GM23338 (cell line): ENCODE data around the gene NFATC3. TPM values are rescaled to one million over a fixed set of nuclear protein-coding genes. Genes with fewer than 3 reads are reported as not detected.

Experiments
- ATAC-seq: fragments of 200-7000 bp; cut with Tn5 transposase; 3 replicates; pipeline ENCODE4 v1.9.1; 2020
- DNase-seq: peaks from one replicate; pipeline ENCODE4 v3.0.0-alpha.2; 2015; ENCODE audit warnings: low spot score
- H2AFZ ChIP-seq: fragments of 200-600 bp; sonication (generic); 2 replicates; pipeline ENCODE4 v1.8.0; 2016; ENCODE audit warnings: antibody characterized with exemption, mild to moderate bottlenecking, moderate library complexity
- H3F3A ChIP-seq: fragments of 200-600 bp; sonication (generic); replicated peaks from 2 replicates; pipeline ENCODE4 v1.8.0; 2017; ENCODE audit warnings: antibody characterized with exemption, mixed run types, low read depth
- H3K27ac ChIP-seq: fragments of 200-600 bp; sonication (generic); 2 replicates; pipeline ENCODE4 v1.6.1; 2016; ENCODE audit warnings: low read depth
- H3K27me3 ChIP-seq: fragments of 200-600 bp; sonication (generic); 2 replicates; pipeline ENCODE4 v1.8.0; 2016; ENCODE audit warnings: mild to moderate bottlenecking, mixed run types, moderate library complexity; ENCODE audit not compliant: insufficient read depth
- H3K36me3 ChIP-seq: fragments of 200-600 bp; sonication (generic); 2 replicates; pipeline ENCODE4 v1.8.0; 2016; ENCODE audit warnings: mild to moderate bottlenecking; ENCODE audit not compliant: insufficient read depth
- H3K4me1 ChIP-seq: fragments of 200-600 bp; sonication (generic); 2 replicates; pipeline ENCODE4 v1.8.0; 2016; ENCODE audit warnings: mild to moderate bottlenecking, moderate library complexity; ENCODE audit not compliant: insufficient read depth
- H3K4me2 ChIP-seq: fragments of 200-600 bp; sonication (generic); 2 replicates; pipeline ENCODE4 v1.7.1; 2017; ENCODE audit warnings: mixed run types
- H3K4me3 ChIP-seq: fragments of 200-600 bp; sonication (generic); 2 replicates; pipeline ENCODE4 v1.6.1; 2016; ENCODE audit warnings: mixed run types
- H3K79me2 ChIP-seq: fragments of 200-600 bp; sonication (generic); replicated peaks from 2 replicates; pipeline ENCODE4 v1.8.0; 2017; ENCODE audit warnings: mild to moderate bottlenecking; ENCODE audit not compliant: insufficient read depth
- H3K9me2 ChIP-seq: fragments of 200-600 bp; sonication (generic); 2 replicates; pipeline ENCODE4 v1.8.0; 2017; ENCODE audit not compliant: insufficient read depth
- H4K20me1 ChIP-seq: fragments of 200-600 bp; sonication (generic); replicated peaks from 2 replicates; pipeline ENCODE4 v1.8.0; 2017; ENCODE audit warnings: mild to moderate bottlenecking; ENCODE audit not compliant: insufficient read depth
- H3K27ac Mint-ChIP-seq: 2 replicates; pipeline ENCODE4 v1.8.0; 2020; ENCODE audit warnings: inconsistent platforms, mild to moderate bottlenecking, moderate library complexity, mixed read lengths
- H3K27me3 Mint-ChIP-seq: 3 replicates; pipeline ENCODE4 v1.8.0; 2022; ENCODE audit warnings: low read depth, mild to moderate bottlenecking, moderate library complexity, mixed read lengths, inconsistent platforms; ENCODE audit not compliant: insufficient read depth, poor library complexity
- H3K36me3 Mint-ChIP-seq: 3 replicates; pipeline ENCODE4 v1.8.0; 2021; ENCODE audit warnings: low read depth, mild to moderate bottlenecking, inconsistent platforms, moderate library complexity, mixed read lengths
- H3K4me1 Mint-ChIP-seq: 3 replicates; pipeline ENCODE4 v1.8.0; 2020; ENCODE audit warnings: mild to moderate bottlenecking, inconsistent platforms, mixed read lengths
- H3K4me3 Mint-ChIP-seq: 3 replicates; pipeline ENCODE4 v1.8.0; 2021; ENCODE audit warnings: moderate library complexity, mild to moderate bottlenecking, inconsistent platforms, mixed read lengths
- H3K9me3 Mint-ChIP-seq: 3 replicates; pipeline ENCODE4 v1.8.0; 2020; ENCODE audit warnings: moderate library complexity, mild to moderate bottlenecking, inconsistent platforms, mixed read lengths
- CREB1 ChIP-seq: fragments of 250-450 bp; sonication (Bioruptor Pico); IDR thresholded peaks from 2 replicates; pipeline ENCODE4 v1.5.0; 2020; ENCODE audit warnings: low read depth, mild to moderate bottlenecking, moderate library complexity
- CTCF ChIP-seq, 2 experiments: fragments of 200-600 bp in 1 of 2; sonication (generic) in 1 of 2; conservative IDR thresholded peaks; 2 replicates each; pipeline versions ENCODE4 v1.5.1 to v1.6.1; 2016 to 2017; ENCODE audit warnings: antibody characterized with exemption in 2 of 2, low read depth in 2 of 2, mild to moderate bottlenecking in 2 of 2, moderate library complexity in 1 of 2
- EZH2 ChIP-seq: fragments of 200-600 bp; sonication (generic); IDR thresholded peaks from one replicate; pipeline ENCODE4 v1.8.0; 2017; ENCODE audit warnings: antibody characterized with exemption, mild to moderate bottlenecking, low read depth; ENCODE audit not compliant: unreplicated experiment
- EZH2phosphoT487 ChIP-seq: fragments of 200-600 bp; sonication (generic); IDR thresholded peaks from one replicate; pipeline ENCODE4 v1.8.1; 2018; ENCODE audit warnings: antibody characterized with exemption; ENCODE audit not compliant: unreplicated experiment
- JUNB ChIP-seq: IDR thresholded peaks from one replicate; pipeline ENCODE4 v1.6.1; 2016; ENCODE audit warnings: antibody characterized with exemption; ENCODE audit not compliant: unreplicated experiment
- NANOG ChIP-seq: IDR thresholded peaks from 2 replicates; pipeline ENCODE4 v1.6.1; 2016; ENCODE audit warnings: antibody characterized with exemption, borderline replicate concordance
- POLR2AphosphoS5 ChIP-seq: IDR thresholded peaks from 2 replicates; pipeline ENCODE4 v1.6.1; 2016; ENCODE audit warnings: antibody characterized with exemption, low read depth
- REST ChIP-seq: IDR thresholded peaks from one replicate; pipeline ENCODE4 v1.6.1; 2018; ENCODE audit warnings: antibody characterized with exemption; ENCODE audit not compliant: unreplicated experiment
- ZNF114 ChIP-seq: fragments of 250-450 bp; sonication (Bioruptor Pico); IDR thresholded peaks from 2 replicates; pipeline ENCODE4 v1.5.0; 2020; ENCODE audit warnings: mild to moderate bottlenecking, moderate library complexity
- ZNF331 ChIP-seq: fragments of 250-450 bp; sonication (Bioruptor Pico); IDR thresholded peaks from 2 replicates; pipeline ENCODE4 v1.5.0; 2020; ENCODE audit warnings: low read depth, mild to moderate bottlenecking, moderate library complexity
- polyA plus RNA-seq: library from polyadenylated mRNA; unstranded; fragments of >200 nt; fragmentation: Nextera tagmentation; extraction: Ambion mirVana; gene quantifications from 2 replicates; pipeline ENCODE4 v1.2.1, GENCODE V29; 2016
- total RNA-seq: library from RNA; depleted of rRNA; stranded (reverse); fragments of >200 nt; shearing (Covaris generic); gene quantifications from 2 replicates; pipeline ENCODE4 v1.2.3, GENCODE V29; 2014
- TF ChIP-seq, protein P1 (sequence below): IDR thresholded peaks from 2 replicates; pipeline ENCODE4 v1.6.1; 2016; ENCODE audit warnings: antibody characterized with exemption

NFATC3 gene
- total and polyA plus RNA-seq, 2 experiments from 2014 or later = 9.2 to 40.9 TPM

DNA sequence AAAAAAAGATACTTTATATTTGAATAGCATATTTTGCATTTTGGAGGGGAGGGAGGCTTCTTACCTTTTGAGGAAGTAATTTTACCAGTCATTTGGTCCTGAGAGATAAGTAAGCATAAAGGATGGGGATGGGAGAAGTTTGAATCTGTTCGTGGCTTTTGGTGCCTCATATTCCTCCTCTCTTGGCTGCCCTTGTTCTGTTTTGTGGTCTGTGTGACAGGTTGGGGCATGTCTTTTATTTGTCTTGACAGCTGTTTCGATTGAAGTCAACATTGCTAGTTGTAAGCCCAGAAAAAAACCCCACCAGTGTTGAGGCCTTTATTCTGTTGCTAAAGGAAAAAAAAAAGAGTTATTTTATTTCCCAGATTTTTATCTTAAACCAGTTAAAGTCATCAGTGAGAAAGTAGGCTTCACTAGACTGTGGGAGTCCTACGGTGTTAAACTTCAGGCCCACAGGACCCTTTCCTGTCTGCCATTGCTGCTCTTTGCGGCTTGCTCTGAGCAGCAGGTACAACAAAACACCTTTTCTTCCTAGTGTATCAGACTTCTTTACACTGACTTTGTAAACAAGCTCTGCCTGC, 190.5 kb downstream of the NFATC3 start (continued):
- TF ChIP-seq ZNF114 (CRISPR knock-in tag) (no peak), REST (no peak), POLR2AphosphoS5 (no peak), CTCF (conservative IDR thresholded peaks at IDR 0.05; ENCODE audit: low read depth in 2 of 2) (no peak), ZNF331 (CRISPR knock-in tag) (no peak), JUNB (no peak), NANOG (no peak), EZH2phosphoT487 (no peak), EZH2 (no peak)
- TF ChIP-seq, protein P1, sequence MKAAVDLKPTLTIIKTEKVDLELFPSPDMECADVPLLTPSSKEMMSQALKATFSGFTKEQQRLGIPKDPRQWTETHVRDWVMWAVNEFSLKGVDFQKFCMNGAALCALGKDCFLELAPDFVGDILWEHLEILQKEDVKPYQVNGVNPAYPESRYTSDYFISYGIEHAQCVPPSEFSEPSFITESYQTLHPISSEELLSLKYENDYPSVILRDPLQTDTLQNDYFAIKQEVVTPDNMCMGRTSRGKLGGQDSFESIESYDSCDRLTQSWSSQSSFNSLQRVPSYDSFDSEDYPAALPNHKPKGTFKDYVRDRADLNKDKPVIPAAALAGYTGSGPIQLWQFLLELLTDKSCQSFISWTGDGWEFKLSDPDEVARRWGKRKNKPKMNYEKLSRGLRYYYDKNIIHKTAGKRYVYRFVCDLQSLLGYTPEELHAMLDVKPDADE = no peak

GRCh38 chr16:68276223-68276622, 191.1 kb downstream of the NFATC3 start:
- H4K20me1 ChIP-seq = peaks cover 8% of the 10 kb centered on the region
- H3K79me2 ChIP-seq = peaks cover 18% of the 10 kb centered on the region
- H3K27ac ChIP-seq = peak overlapping the region; percentile 62; the same call in 1 of the 2 replicates
- peaks cover 5% of the 10 kb centered on the region; the same call in 1 of the 2 replicates for H3K4me1 ChIP-seq
- H3K36me3 ChIP-seq = no peaks in the 10 kb centered on the region
- no peaks in the 10 kb centered on the region for H3K9me2 ChIP-seq
- peaks cover 5% of the 10 kb centered on the region; the same call in 1 of the 2 replicates for H3F3A ChIP-seq
- peaks cover 36% of the 10 kb centered on the region for H3K36me3 Mint-ChIP-seq
- TF ChIP-seq CTCF (conservative IDR thresholded peaks at IDR 0.05; ENCODE audit: low read depth in 2 of 2) (no peak), CREB1 (no peak), NANOG (no peak), EZH2phosphoT487 (no peak)
- H3K27me3 Mint-ChIP-seq = peaks cover 5% of the 10 kb centered on the region
- H3K4me2 ChIP-seq = no peak overlapping the region
- DNase-seq = no peak
- no peak overlapping the region; the same call in 1 of the 2 replicates for H3K27ac Mint-ChIP-seq
- H3K9me3 Mint-ChIP-seq = no peaks in the 10 kb centered on the region; the same call in 2 of the 3 replicates
- no peak for ATAC-seq
- no peak overlapping the region for H3K4me3 Mint-ChIP-seq
- H3K27me3 ChIP-seq = no peaks in the 10 kb centered on the region
- no peak overlapping the region for H2AFZ ChIP-seq
- H3K4me3 ChIP-seq = no peak overlapping the region
- H3K4me1 Mint-ChIP-seq = no peaks in the 10 kb centered on the region
